Ishikawa (cell line): ENCODE data around the gene ATP11A.

ENCODE experiments used
- CEBPB ChIP-seq: IDR thresholded peaks from 2 replicates; pipeline ENCODE4 v1.6.1; 2012
- CREB1 ChIP-seq: IDR thresholded peaks from 2 replicates; pipeline ENCODE4 v1.6.1; 2012; ENCODE audit warnings: low read depth
- EP300 ChIP-seq: IDR thresholded peaks from 2 replicates; pipeline ENCODE4 v1.6.1; 2012; ENCODE audit warnings: borderline replicate concordance
- FOXM1 ChIP-seq: IDR thresholded peaks from 2 replicates; pipeline ENCODE4 v1.6.1; 2012; ENCODE audit warnings: low read depth, borderline replicate concordance
- MAX ChIP-seq: IDR thresholded peaks from 2 replicates; pipeline ENCODE4 v1.6.1; 2012
- NFIC ChIP-seq: IDR thresholded peaks from 2 replicates; pipeline ENCODE4 v1.6.1; 2012
- RAD21 ChIP-seq: IDR thresholded peaks from 2 replicates; pipeline ENCODE4 v1.6.1; 2012; ENCODE audit warnings: low read depth
- TAF1 ChIP-seq: IDR thresholded peaks from 2 replicates; pipeline ENCODE4 v1.6.1; 2012; ENCODE audit warnings: low read depth, mild to moderate bottlenecking
- TCF12 ChIP-seq: IDR thresholded peaks from 2 replicates; pipeline ENCODE4 v1.6.1; 2012; ENCODE audit warnings: low read depth
- USF1 ChIP-seq: IDR thresholded peaks from 2 replicates; pipeline ENCODE4 v1.6.1; 2012
- YY1 ChIP-seq: IDR thresholded peaks from 2 replicates; pipeline ENCODE4 v1.6.1; 2012; ENCODE audit warnings: low read depth
- ZBTB7A ChIP-seq: IDR thresholded peaks from 2 replicates; pipeline ENCODE4 v1.6.1; 2012; ENCODE audit warnings: low read depth
- TF ChIP-seq, protein P1 (sequence below): IDR thresholded peaks from 2 replicates; pipeline ENCODE4 v1.6.1; 2012; ENCODE audit warnings: low read depth, mild to moderate bottlenecking

GRCh38 chr13:112652512-112653070 is 37.2 kb upstream of the ATP11A start:
- no peak for TF ChIP-seq CEBPB
- no peak for TF ChIP-seq YY1
- no peak for TF ChIP-seq TAF1
- TF ChIP-seq MAX = no peak
- TF ChIP-seq, protein P1, sequence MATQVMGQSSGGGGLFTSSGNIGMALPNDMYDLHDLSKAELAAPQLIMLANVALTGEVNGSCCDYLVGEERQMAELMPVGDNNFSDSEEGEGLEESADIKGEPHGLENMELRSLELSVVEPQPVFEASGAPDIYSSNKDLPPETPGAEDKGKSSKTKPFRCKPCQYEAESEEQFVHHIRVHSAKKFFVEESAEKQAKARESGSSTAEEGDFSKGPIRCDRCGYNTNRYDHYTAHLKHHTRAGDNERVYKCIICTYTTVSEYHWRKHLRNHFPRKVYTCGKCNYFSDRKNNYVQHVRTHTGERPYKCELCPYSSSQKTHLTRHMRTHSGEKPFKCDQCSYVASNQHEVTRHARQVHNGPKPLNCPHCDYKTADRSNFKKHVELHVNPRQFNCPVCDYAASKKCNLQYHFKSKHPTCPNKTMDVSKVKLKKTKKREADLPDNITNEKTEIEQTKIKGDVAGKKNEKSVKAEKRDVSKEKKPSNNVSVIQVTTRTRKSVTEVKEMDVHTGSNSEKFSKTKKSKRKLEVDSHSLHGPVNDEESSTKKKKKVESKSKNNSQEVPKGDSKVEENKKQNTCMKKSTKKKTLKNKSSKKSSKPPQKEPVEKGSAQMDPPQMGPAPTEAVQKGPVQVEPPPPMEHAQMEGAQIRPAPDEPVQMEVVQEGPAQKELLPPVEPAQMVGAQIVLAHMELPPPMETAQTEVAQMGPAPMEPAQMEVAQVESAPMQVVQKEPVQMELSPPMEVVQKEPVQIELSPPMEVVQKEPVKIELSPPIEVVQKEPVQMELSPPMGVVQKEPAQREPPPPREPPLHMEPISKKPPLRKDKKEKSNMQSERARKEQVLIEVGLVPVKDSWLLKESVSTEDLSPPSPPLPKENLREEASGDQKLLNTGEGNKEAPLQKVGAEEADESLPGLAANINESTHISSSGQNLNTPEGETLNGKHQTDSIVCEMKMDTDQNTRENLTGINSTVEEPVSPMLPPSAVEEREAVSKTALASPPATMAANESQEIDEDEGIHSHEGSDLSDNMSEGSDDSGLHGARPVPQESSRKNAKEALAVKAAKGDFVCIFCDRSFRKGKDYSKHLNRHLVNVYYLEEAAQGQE = no peak
- no peak for TF ChIP-seq CREB1
- TF ChIP-seq EP300 = no peak
- no peak for TF ChIP-seq RAD21
- TF ChIP-seq NFIC = no peak
- no peak for TF ChIP-seq ZBTB7A
- no peak for TF ChIP-seq TCF12
- TF ChIP-seq FOXM1 = no peak
- TF ChIP-seq USF1 = no peak
